ENCODE results near the gene DGCR2.

DNA sequence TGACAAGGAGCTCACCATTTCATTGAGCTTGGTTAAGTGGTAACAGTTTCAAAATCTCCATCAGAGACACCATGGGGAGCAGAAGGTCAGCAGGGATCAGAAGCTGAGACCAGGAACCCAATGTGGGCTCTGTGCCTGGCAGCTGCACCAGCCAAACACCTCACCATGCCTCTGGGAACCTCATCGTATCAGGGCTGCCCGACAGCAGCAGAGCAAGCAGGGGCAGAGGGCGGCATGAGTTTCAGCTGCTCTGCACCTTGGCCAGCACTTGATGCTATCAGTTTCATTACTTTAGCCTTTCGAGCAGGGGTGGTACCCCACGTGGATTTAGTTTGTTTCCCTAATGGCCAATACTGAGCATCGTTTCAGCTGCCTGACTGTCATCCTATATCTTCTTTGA is 77.8 kb downstream of the DGCR2 start:
- TF ChIP-seq, protein P1, sequence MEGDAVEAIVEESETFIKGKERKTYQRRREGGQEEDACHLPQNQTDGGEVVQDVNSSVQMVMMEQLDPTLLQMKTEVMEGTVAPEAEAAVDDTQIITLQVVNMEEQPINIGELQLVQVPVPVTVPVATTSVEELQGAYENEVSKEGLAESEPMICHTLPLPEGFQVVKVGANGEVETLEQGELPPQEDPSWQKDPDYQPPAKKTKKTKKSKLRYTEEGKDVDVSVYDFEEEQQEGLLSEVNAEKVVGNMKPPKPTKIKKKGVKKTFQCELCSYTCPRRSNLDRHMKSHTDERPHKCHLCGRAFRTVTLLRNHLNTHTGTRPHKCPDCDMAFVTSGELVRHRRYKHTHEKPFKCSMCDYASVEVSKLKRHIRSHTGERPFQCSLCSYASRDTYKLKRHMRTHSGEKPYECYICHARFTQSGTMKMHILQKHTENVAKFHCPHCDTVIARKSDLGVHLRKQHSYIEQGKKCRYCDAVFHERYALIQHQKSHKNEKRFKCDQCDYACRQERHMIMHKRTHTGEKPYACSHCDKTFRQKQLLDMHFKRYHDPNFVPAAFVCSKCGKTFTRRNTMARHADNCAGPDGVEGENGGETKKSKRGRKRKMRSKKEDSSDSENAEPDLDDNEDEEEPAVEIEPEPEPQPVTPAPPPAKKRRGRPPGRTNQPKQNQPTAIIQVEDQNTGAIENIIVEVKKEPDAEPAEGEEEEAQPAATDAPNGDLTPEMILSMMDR (IDR thresholded peaks at IDR 0.05): no peak
- TF ChIP-seq EZH2phosphoT487 (IDR thresholded peaks at IDR 0.05) (no peak), EZH2 (IDR thresholded peaks at IDR 0.05) (no peak)
